ENCODE measurements around the gene TMEM182.

DNA sequence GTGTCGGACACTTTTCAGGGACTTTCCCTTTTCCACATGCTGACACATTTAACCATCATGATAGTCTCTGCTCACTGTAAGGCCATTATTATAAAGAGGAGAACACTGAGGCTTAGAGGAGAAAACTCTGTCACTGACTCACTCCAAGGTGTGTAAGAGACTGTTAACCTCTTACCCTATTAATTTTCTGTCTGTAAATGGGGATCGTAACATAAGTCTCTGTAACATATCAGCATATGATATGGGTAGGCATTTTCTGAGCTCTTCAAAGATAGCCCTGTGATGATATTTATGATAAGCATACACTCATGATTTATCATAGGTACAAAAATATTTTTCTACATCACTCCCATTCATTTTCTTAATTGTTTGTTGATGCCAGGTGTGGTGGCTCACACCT, 36.4 kb downstream of the TMEM182 start:
- TF ChIP-seq EZH2 (IDR thresholded peaks at IDR 0.05; ENCODE audit: borderline replicate concordance, low read depth, low read length, poor library complexity, severe bottlenecking), result no peak
- TF ChIP-seq, protein P1, sequence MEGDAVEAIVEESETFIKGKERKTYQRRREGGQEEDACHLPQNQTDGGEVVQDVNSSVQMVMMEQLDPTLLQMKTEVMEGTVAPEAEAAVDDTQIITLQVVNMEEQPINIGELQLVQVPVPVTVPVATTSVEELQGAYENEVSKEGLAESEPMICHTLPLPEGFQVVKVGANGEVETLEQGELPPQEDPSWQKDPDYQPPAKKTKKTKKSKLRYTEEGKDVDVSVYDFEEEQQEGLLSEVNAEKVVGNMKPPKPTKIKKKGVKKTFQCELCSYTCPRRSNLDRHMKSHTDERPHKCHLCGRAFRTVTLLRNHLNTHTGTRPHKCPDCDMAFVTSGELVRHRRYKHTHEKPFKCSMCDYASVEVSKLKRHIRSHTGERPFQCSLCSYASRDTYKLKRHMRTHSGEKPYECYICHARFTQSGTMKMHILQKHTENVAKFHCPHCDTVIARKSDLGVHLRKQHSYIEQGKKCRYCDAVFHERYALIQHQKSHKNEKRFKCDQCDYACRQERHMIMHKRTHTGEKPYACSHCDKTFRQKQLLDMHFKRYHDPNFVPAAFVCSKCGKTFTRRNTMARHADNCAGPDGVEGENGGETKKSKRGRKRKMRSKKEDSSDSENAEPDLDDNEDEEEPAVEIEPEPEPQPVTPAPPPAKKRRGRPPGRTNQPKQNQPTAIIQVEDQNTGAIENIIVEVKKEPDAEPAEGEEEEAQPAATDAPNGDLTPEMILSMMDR (conservative IDR thresholded peaks at IDR 0.05; ENCODE audit: low read depth, low read length), result no peak

All from A673 (cell line).